Stimulated activated CD4-positive, alpha-beta T cell treated with anti-CD3 and anti-CD28 coated beads, TNF-alpha, amount 100 ng/mL, for 48 hours (primary cell): ENCODE results near the gene C5orf63.
"Not testable (repeated sequence)": the region's sequence is repeated elsewhere in the genome, so short reads cannot be mapped to it uniquely, and the experiment has no call there.

Source experiments
- DNase-seq, 3 donors: peaks; one replicate each; pipeline ENCODE4 v3.0.0-alpha.2; 2020; ENCODE audit warnings: low read depth in 3 of 3

Gene C5orf63

DNA sequence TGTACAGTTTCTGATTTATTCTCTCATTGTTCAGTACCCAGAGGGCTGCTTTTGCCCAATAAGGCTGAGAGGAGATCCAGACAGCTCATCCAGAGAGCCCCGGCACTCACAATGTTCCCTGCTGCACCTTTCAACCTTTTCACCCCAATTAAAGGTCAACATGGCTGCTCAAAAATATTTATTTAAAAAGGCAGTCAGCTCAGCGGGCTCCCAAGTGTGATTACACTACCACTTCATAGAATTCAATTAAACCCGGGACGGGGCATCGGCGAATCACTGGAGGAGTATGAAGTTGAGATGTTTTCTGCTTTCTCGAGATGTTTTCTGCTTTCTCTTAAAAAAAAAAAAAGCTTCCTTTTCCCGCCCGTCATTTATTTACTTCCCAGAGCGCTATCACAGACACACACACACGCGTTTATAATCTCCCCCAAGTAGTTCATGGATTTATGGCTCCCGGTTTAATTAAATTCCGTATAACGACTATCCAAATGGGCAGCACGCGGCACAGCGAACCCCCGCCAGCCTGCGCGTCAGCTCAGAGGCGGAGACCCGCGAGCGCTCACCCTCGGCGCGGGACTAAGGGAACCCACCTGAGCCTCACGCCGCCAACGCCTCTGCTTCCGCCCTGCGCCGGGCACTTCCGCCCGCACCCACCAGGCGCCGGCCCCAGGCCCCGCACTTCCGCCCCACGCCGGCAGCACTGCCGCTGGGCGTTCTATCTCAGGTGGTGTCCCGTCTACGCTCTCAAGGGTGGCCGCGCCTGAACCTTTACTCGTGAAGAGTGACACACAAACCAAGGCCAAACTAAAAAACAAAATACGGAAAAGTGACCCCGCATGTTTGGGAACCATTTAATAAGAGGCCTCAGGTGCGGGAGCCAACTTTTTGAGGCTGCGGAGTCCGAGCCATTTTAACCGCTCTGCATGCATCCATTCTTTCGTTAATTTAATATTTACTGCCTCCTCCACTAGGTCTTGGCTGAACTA lies at the start of gene C5orf63:
TSS of gene C5orf63 (minus strand) at position 642 of the 986 bp plus-strand sequence. CDS start 14,507 bp downstream, outside the sequence.
- DNase-seq, result peak; percentile 53 to 64 (median 56)

DNA sequence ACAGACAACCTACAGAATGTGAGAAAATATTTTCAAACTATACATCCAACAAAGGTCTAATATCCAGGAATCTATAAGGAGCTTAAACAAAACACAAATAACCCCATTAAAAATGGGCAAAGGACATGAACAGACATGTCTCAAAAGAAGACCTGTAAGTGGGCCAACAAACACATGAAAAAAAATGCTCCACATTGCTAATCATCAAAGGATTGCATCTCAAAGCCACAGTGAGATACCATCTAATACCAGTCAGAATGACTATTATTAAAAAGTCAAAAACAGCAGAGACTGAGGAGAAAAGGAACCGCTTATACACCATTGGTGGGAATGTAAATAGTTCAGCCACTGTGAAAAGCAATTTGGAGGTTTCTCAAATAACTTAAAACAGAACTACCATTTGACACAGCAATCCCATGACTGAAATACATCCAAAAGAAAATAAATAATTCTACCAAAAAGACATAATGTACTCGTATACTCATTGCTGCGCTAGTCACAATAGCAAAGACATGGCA lies 39.1 kb upstream of the C5orf63 start:
- no peak for DNase-seq

DNA sequence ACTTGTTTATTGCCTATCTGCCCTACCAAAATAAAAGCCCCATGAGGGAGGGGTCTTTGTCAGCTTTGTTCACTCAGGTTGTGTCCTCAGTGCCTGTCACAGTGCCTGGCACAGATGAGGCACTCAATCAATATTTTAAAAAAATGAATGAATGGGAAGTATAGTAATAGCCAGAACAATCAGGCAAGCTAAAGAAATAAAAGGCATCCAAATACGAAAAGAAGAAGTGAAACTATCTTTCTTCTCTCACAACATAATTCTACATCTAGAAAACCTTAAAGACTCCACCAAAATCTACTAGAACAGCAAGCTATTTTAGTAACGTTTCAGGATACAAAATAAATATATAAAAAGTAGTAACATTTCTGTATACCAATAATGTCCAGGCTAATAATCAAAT lies 37.8 kb upstream of the C5orf63 start:
- DNase-seq, result no peak

DNA sequence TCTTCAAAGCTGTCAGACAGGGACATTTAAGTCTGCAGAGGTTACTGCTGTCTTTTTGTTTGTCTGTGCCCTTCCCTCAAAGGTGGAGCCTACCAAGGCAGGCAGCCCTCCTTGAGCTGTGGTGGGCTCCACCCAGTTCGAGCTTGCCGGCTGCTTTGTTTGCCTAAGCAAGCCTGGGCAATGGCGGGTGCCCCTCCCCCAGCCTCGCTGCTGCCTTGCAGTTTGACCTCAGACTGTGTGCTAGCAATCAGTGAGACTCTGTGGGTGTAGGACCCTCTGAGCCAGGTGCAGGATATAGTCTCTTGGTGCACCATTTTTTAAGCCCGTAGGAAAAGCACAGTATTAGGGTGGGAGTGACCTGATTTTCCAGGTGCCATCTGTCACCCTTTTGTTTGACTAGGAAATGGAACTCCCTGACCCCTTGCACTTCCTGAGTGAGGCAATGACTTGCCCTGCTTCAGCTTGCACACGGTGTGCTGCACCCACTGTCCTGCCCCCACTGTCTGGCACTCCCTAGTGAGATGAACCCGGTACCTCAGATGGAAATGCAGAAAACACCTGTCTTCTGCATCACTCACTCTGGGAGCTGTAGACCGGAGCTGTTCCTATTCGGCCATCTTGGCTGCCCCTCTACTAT lies 35.4 kb upstream of the C5orf63 start:
- not testable (repeated sequence) for DNase-seq

DNA sequence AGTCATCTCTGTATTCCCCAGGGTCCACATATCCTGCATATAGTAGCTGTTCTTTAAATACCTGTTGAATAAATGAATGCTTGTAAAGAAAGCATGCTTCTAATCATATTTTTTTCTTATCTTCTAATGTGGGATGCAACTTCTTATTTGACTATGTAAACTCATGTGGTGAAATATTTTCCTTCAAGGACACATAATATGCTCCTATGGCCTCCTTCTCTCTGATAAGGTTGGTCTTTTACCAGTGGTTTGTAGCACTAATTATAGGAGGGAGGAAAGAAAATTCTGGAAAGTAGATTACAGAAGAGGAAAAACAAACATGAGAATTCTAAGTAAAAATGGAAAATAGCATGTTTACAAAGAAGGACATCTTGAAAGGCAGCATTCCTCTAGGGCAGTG lies 28.6 kb upstream of the C5orf63 start:
- DNase-seq, result no peak

DNA sequence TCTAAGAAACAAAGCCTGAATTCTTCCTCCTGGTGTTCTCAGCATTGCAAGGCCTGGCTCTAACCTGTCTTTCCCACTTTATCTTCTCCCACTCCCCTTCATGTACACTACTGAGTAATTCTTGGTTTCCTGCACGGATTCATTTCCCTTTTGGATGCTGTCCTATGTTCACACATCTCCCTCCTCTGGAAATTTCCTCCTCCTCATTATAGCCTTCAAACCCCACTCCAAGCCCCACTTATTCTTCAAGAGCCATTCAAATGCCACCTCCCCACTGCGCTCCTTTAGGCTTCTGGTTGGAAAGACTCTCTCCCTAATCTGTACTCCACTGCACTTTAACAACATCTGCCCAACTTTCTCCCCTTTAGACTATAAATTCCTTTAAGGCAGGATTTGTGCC lies 28.2 kb upstream of the C5orf63 start:
- no peak for DNase-seq

DNA sequence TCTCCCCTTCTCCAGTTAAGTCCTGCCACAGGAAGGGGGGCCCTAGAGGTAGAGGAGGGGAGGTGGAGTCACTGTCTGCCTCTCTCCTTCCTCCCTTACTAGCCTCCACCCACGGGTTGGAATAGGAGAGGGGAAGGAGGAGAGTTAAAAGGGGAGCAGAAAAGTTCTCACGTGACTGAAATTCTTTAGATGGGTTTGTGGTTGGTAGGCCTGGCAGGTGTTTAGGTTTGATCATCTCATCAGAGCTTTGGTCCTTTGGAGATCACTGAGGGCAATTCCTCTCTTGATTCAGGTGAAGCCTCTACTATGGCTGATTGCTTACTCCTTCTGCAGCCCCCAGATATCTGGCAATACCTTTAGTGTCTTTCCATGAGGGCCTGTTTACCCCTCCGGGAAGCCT lies 24.9 kb upstream of the C5orf63 start:
- DNase-seq, result no peak

DNA sequence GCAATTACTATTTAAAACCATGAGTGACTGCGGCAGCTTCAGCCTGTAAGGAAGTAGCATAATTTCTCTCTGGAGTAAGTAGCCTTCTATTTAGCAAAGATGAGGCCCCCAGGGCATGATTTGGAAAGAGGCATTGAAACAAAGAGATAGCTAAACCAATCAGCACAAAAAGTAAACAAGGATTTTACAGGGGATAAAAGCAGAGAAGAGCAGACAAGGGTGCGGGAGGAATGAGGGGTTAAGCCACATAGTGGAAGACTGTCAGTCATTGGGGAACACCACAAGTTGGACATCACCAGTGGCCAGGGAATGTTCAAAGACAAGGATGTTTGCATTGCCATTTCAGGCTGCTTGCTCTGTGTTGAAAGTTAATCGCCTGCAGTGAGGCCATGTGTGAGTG lies 24.0 kb upstream of the C5orf63 start:
- DNase-seq, result no peak

DNA sequence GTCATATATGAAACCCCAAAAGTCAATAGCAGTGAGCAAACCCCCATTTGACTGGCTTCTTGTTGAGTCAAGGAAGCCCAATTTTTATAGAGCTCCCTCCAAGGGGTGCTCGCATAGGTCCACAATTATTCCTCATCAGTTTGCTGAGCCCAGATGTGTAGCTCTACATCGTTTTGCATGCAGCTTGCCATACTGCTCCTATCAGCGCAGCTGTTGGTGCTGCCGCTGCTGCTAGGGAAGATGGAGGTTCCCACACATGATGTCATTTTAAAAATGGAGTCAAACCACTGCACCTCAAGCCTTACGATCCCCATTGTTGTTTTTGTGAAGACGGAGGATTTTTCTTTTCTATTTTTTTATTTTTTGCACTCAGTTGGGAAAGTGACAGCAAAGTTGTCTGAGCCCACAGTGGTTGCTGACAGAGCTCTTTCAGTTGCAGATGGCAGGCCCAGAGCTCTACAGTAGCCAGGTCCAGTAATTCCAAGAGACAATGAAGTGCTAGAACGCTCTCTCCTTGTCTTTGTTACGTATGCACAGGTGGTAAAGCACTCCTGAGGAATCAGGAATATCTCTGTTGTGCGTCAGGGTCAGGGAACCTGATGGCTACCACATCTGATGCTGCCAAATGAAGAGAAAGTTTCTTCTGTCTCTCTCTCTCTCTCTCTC lies 23.2 kb upstream of the C5orf63 start:
- no peak for DNase-seq

DNA sequence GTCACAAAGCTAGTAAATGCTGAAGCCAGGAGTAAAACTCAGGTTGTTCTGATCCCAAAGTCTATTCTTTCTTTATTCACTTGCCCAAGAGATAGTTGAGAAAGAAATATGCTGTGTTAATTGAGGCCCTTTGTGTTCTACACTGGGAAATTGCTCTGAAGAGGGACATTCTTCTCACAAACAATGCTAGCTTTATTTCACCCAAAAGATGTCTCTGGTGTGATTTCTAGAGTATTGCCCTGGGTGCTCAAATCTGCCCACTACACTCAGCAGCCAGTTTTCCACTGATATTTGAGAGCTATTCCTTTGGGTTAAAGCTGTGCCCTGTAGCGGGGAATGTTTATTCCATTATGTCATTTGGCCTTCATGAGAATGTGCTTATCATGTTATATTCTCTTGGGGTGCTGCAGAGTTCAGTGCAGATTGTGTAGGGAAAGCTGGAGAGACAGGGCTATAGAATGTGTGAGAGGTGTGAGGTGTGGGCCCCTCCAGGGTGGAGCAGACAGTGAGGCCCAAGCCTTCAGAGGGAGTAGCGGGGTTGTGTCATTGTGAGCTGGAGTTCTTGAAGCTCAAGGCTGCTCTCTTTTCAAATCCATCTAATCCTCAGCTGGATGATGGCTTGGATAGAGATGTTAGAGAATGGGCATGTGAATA lies 21.0 kb upstream of the C5orf63 start:
- DNase-seq, result no peak

DNA sequence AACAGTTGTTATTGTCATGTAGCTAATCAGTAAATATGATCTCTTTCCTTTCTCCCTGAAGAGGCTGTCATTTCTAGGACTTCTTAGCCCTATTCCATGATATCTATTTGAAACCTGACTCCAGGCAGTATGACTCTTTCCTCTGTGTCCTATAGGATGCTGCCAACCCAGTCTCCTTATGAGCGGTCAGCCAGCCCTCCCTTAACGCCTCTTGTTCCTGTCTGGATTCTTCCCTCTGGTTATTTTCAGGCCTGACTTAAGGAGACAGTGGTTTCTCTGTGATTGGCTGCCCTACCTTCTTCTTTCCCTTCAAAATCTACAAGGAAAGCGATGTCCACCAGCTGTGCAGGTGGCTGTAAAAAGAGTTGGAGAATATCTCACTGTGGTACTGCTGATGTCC lies 19.4 kb upstream of the C5orf63 start:
- no peak for DNase-seq

DNA sequence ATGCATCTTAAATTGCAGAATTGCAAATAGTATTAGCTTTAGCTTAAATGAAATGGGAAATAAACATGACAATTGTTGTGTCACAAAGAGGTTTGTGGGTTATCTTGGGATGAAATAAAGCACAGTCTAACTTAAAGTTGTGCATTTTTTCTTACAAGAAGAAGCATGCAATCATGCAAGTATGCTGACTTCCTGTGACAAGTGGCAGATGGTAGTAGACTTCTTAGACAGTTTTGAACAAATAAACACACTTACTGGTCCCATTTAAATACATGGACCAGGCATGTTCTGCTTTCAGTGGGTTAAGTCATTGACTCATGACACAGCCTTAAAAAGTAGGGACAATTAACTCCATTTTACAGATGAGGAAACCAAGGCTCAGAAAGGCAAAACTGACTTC lies 15.9 kb upstream of the C5orf63 start:
- DNase-seq, result no peak

DNA sequence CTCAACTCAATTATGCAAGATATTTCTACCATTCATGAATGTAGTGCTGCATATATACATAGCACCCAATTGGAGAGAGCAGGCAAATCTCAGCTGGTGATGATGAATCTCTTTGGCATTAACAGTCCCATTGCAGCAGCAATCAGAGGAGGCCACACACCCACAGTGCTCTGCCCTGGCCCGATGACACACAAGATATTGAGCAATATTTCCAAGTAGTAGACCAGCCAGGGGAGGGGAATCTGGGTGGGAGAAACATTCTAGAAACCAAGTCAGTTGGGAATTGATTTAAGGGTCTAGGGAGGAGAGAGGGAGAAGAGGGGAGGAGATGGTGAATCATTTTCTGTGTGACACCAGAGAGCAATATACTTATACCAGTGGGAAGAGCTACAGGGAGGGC lies 14.9 kb upstream of the C5orf63 start:
- DNase-seq, result no peak

DNA sequence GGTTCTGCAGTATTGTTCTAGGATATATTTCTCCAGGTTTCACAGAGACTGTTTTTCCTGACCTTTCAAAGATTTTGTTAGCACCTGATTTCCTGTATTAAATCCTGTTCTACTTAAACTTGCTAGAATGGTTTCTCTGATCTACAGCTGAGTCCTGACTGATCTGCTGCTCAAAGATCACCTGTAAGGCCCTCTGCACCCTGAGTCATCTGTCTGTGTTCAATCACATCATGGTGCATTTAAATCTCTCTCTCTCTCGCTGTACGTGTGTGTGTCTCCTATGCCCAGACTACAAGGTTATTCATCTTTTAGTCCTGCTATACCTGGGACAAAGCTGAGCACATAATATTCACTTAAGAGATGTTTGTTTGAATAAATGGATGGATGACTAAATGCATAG lies 13.3 kb upstream of the C5orf63 start:
- DNase-seq, result no peak

DNA sequence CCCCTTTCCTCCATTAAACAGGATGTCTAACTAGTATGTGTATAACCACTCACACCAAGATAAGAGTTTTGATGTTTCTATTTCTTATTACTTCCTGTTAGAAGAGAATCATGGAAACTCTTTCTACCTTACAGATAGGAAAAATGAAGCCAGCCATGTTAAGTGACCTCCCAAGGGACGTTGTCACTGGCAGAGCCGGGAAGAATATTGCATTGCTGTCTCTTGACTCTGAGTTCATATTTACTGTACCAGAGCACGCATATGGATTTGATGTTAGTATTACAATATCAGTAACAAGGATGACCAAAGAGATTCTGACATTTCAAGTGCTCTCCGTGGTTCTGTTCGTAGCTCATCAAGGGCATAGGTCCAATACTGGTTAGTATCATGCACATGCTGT lies 12.5 kb upstream of the C5orf63 start:
- DNase-seq, result no peak

DNA sequence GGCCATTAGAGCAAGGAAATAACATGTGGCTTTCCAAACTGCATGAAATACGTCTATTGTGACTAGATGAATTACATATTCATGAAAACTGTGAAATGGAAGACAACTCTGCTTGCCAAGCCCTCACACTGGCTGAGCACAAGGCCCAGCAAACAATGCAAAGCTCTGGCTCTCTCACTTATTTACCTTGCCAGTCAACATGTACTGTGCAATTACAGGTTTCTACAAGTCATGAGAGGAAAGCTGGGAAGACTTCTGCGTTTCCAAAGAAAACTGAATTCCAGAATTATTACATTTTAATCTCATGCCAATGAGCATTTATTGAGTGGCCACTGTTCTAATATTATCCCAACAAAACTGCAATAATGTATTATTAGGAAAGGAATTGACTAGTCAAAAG lies 12.1 kb upstream of the C5orf63 start:
- DNase-seq, result no peak

DNA sequence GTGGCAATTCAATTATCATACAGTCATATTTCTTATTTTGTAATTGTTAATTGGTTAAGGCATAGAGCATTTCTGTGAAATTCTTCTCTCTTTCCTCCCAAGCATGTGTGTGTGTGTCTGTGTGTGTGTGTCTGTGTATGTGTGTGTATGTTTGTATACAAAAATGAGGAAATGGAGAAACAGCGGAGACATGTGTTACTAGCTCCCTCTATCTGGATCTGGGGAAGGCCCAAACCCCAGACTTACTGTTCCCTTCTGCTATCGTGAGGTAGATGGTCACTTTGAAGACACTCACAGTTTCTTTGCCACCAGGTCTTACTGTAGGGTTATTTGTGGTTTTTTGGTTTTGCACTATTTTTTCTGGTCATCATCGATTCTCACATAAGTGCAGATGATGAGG lies 11.4 kb upstream of the C5orf63 start:
- no peak for DNase-seq

DNA sequence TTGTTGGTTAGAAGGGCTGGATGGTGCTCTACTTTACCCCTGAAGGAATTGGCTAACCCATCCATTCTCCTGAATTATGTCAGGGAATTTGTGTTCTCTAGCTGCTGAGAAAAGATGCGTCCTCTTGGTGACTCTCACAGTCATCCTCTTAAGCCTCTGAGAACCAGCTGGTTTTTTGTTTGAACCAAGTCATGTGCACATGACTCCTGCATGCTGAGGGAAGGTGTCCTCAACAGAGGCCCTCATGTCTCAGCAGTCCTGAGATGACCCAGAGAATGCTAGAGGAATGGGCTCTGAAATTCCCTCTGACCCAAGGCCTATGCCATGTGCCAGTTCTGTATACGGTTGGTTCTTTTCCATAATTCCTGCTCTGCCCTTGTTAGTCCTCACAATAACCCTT lies 10.4 kb upstream of the C5orf63 start:
- DNase-seq, result no peak

DNA sequence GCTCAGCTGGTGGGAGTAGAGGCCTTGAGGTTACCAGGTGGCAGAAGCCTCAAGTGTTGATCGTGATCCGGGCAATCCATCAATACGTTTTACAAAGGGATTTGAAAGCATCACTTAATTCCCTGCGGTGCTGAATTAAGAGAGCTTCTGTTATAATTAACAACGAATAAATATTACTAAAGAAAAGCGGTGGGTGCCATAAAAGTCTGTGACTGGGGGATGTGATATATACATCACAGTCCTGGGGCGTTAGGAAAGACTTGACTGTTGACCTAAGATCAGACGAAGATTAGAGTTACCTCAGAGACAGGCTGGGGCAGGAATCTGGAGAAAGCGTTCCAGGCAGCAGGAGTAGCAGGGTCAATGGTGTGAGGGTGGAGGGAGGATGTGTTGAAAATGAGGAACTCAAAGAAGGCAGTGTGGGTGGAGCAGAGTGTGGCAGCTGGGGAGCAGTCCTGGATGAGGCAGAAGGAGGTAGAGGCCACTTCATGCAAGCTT lies 6.7 kb upstream of the C5orf63 start:
- no peak for DNase-seq

DNA sequence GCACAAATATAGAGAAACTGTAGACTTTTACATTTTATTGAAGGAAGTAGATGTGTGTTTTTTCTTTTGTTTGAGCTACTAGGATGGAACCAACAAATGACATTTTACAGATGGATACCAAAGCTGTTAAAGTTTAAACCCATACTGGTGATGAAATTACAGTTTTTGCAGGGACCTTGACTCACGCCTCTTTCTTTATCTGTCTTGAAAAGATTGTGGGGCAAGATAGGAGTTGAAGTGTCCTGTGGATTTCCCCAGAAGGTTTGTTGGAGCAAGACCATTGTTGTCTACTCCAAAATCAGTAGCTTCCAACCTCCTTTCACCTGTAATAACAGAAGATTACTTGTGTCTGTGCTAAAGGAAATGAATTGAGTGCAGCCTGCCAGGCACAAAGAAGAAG lies 4.1 kb upstream of the C5orf63 start:
- DNase-seq, result no peak

DNA sequence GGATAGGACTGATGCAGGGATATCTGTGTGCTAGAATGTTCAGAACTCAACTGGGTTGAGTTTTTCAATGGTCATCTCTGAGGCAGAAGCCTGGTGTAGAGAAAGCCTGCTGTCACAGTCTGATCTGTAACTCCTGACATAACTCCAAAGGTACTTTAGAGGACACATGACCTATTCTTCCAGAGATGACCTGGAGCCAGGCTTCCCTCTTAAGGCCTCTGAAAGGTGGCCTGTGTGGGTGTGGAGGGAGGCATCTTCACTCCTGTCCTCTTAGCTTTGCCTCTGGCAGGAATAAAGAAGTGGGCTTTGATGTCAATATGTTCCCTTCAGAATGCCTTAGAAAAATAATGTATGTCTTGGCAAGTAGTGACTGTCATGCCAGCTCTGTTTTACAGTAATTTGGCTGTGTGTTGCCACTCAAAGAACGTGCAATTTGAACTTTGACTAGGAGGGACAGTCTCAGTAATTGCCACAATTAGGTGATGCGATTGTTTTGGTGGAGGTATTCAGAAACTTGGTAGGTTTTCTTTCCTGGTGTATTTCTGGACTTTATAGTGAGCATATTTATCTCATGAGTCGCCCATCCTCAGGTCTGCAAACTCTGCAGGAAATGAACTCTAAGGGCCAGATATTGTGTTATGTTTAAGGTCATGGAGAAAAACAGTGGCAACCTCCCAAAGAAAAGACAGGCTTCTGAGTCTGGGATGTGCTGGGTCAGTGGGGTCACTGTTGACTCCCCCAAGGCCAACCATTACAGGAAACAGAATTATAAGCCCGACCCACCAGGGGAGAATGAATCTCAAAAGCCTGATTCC lies 3.2 kb upstream of the C5orf63 start:
- DNase-seq, result no peak
